Neural crest cell (in vitro differentiated cells): Measurements from ENCODE around the gene DDX39A. TPM values are rescaled to one million over a fixed set of nuclear protein-coding genes. Genes with fewer than 3 reads are reported as not detected.
A peak's percentile ranks its signal among the peaks of the same experiment; 100 is the strongest.

Experiments used
- DNase-seq: peaks from one replicate; pipeline ENCODE4 v3.0.0; 2021; ENCODE audit warnings: low read depth, mixed read lengths, low spot score
- H3K27ac Mint-ChIP-seq: one replicate; pipeline ENCODE4 v1.8.0; 2021; ENCODE audit warnings: mild to moderate bottlenecking, mixed read lengths; ENCODE audit not compliant: unreplicated experiment
- H3K27me3 Mint-ChIP-seq: 2 replicates; pipeline ENCODE4 v1.8.0; 2021; ENCODE audit warnings: low read depth, mild to moderate bottlenecking, mixed read lengths
- H3K36me3 Mint-ChIP-seq: 2 replicates; pipeline ENCODE4 v1.8.0; 2021; ENCODE audit warnings: low read depth, mild to moderate bottlenecking, mixed read lengths
- H3K4me1 Mint-ChIP-seq: 2 replicates; pipeline ENCODE4 v1.8.0; 2021; ENCODE audit warnings: mixed read lengths
- H3K4me3 Mint-ChIP-seq: one replicate; pipeline ENCODE4 v1.8.0; 2021; ENCODE audit warnings: mild to moderate bottlenecking, mixed read lengths
- H3K9me3 Mint-ChIP-seq: 2 replicates; pipeline ENCODE4 v1.8.0; 2021; ENCODE audit warnings: mixed read lengths
- CTCF ChIP-seq: fragments of 200-600 bp; sonication (generic); conservative IDR thresholded peaks from 2 replicates; pipeline ENCODE4 v1.5.0; 2021; ENCODE audit warnings: antibody characterized with exemption, mild to moderate bottlenecking
- total RNA-seq: library from RNA; stranded (reverse); gene quantifications from 2 replicates; pipeline ENCODE4 v1.2.1, GENCODE V29; 2021

DDX39A gene
- total RNA-seq, 1 donor from 2014 or later: 132 TPM

GRCh38 chr19:14363183-14364097 lies 55.7 kb downstream of the DDX39A start:
- Mint-ChIP-seq H3K4me3 (peak overlapping the region; percentile 77), H3K9me3 (no peaks in the 10 kb centered on the region), H3K27ac (peak overlapping the region; percentile 96), H3K27me3 (peaks cover 3% of the 10 kb centered on the region), H3K36me3 (no peaks in the 10 kb centered on the region), H3K4me1 (peaks cover 30% of the 10 kb centered on the region)
- no peak for TF ChIP-seq CTCF
- DNase-seq: peak; percentile 53

- no peak for TF ChIP-seq CTCF
- H3K36me3 Mint-ChIP-seq: no peaks in the 10 kb centered on the region
- no peaks in the 10 kb centered on the region for H3K9me3 Mint-ChIP-seq
- H3K27me3 Mint-ChIP-seq: peaks cover 3% of the 10 kb centered on the region
- H3K4me3 Mint-ChIP-seq: peak overlapping the region; percentile 47
- no peak for DNase-seq
- H3K27ac Mint-ChIP-seq: peak overlapping the region; percentile 62
- H3K4me1 Mint-ChIP-seq: peaks cover 30% of the 10 kb centered on the region
Observed at GRCh38 chr19:14361824-14362223, 57.3 kb downstream of the DDX39A start.

Other genes starting within 250 kb of the DDX39A start
- gene ADGRL1, start 213.2 kb downstream of the DDX39A start, total RNA-seq: 34.6 and 38.5 TPM in 2 replicates
- gene ADGRE5, start 37.9 kb downstream of the DDX39A start, total RNA-seq: 0.91 and 1.4 TPM in 2 replicates
- 118 and 126 TPM in 2 replicates for gene PKN1, start 14.0 kb upstream of the DDX39A start, total RNA-seq
- gene PTGER1, start 56.0 kb upstream of the DDX39A start, total RNA-seq: 0.27 and 0.40 TPM in 2 replicates
- gene GIPC1, start 76.8 kb upstream of the DDX39A start, total RNA-seq: 72.5 and 73.0 TPM in 2 replicates
- 89.4 and 94.2 TPM in 2 replicates for gene DNAJB1, start 99.1 kb upstream of the DDX39A start, total RNA-seq
- gene TECR, start 110.3 kb upstream of the DDX39A start, total RNA-seq: 177 and 185 TPM in 2 replicates
- 123 and 128 TPM in 2 replicates for gene NDUFB7, start 152.7 kb upstream of the DDX39A start, total RNA-seq
- gene CLEC17A, start 163.7 kb upstream of the DDX39A start, total RNA-seq: not detected in 2 replicates